Duodenal mucosa (tissue), 2 donors: ENCODE results near the gene DDX1.
A peak's percentile ranks its signal among the peaks of the same experiment; 100 is the strongest.

Experiments
- H3K27ac ChIP-seq: one replicate; pipeline ENCODE4 v1.7.0; 2013; ENCODE audit warnings: low read depth, low read length
- H3K27me3 ChIP-seq, 2 donors: one replicate each; pipeline ENCODE4 v1.7.0; 2013; ENCODE audit warnings: low read length in 2 of 2, control low read depth in 1 of 2; ENCODE audit not compliant: insufficient read depth in 2 of 2, control insufficient read depth in 1 of 2
- H3K36me3 ChIP-seq, 2 donors: one replicate each; pipeline ENCODE4 v1.7.0; 2013; ENCODE audit warnings: low read length in 2 of 2, control low read depth in 1 of 2; ENCODE audit not compliant: insufficient read depth in 2 of 2, control insufficient read depth in 1 of 2
- H3K4me1 ChIP-seq, 2 donors: one replicate each; pipeline ENCODE4 v1.7.0; 2013; ENCODE audit warnings: low read length in 2 of 2, control low read depth in 1 of 2; ENCODE audit not compliant: insufficient read depth in 2 of 2, control insufficient read depth in 1 of 2
- H3K4me3 ChIP-seq, 2 donors: one replicate each; pipeline ENCODE4 v1.7.0; 2013; ENCODE audit warnings: low read length in 2 of 2, low read depth in 1 of 2
- H3K9ac ChIP-seq, 2 donors: one replicate each; pipeline ENCODE4 v1.7.0; 2013; ENCODE audit warnings: low read length in 2 of 2, low read depth in 1 of 2
- H3K9me3 ChIP-seq, 2 donors: one replicate each; pipeline ENCODE4 v1.7.0; 2013; ENCODE audit warnings: low read length in 2 of 2, control low read depth in 1 of 2; ENCODE audit not compliant: control insufficient read depth in 1 of 2

The DDX1 gene

DNA sequence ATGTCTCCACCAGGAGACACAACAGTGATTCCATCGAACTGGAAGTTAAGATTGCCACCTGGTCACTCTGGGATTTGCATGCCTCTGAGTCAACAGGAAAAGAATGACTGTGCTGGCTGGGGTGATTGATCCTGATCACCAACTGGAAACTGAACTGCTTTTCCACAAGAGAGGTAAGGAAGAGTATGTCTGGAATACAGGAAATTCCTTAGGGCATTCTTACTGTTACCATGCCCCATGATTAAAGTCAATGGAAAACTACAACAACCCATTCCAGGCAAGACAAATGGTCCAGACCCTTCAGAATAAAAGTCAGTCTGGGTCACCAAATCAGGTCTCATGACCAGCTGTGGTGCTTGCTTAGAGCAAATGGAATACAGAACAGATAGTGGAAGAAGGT lies 12.0 kb upstream of the DDX1 start:
- no peaks in the 10 kb centered on the region for H3K9me3 ChIP-seq
- no peak overlapping the region for H3K27ac ChIP-seq
- no peak overlapping the region for H3K4me3 ChIP-seq
- no peak overlapping the region for H3K9ac ChIP-seq
- H3K4me1 ChIP-seq, result no peaks in the 10 kb centered on the region
- H3K27me3 ChIP-seq, result no peaks in the 10 kb centered on the region
- no peaks in the 10 kb centered on the region for H3K36me3 ChIP-seq

GRCh38 chr2:15580451-15580850 lies 11.2 kb upstream of the DDX1 start:
- no peaks in the 10 kb centered on the region for H3K36me3 ChIP-seq
- no peaks in the 10 kb centered on the region for H3K4me1 ChIP-seq
- no peaks in the 10 kb centered on the region for H3K27me3 ChIP-seq
- H3K9ac ChIP-seq, result no peak overlapping the region
- no peak overlapping the region for H3K4me3 ChIP-seq
- H3K27ac ChIP-seq, result no peak overlapping the region
- no peaks in the 10 kb centered on the region for H3K9me3 ChIP-seq

DNA sequence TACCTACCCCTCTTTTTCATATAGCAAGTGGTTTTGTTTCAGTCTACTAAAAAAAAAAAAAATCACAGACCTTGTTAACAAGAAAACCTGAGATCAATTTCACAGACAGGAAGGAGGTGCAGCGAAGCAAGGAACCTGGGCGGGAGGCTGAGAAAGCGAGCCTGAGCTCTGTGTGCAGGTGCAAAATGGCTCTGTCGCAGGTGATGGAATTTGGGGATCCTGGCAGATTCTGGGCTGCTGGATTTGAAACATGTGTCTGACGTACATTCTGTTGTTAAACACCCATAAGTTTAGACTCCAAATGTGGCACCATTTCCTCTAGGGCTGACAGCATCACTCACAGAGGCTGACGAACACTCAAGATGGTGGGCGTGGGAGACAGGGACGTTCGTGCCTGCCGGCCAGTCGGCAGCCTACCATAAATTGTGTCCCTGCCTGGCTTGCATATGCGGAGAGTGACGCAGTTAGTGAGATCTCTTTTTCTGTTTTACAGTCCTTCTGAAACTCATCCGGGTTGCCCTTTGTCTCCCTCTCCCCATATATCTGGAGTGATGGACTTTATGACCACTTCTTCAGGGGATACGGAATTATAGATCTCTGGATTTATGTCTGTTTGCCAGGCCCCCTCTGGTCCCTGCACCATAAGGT lies 8.8 kb upstream of the DDX1 start:
- Histone ChIP-seq H3K27ac (no peak overlapping the region), H3K36me3 (no peaks in the 10 kb centered on the region), H3K4me3 (no peak overlapping the region), H3K27me3 (no peaks in the 10 kb centered on the region), H3K9ac (no peak overlapping the region), H3K4me1 (no peaks in the 10 kb centered on the region), H3K9me3 (no peaks in the 10 kb centered on the region)

DNA sequence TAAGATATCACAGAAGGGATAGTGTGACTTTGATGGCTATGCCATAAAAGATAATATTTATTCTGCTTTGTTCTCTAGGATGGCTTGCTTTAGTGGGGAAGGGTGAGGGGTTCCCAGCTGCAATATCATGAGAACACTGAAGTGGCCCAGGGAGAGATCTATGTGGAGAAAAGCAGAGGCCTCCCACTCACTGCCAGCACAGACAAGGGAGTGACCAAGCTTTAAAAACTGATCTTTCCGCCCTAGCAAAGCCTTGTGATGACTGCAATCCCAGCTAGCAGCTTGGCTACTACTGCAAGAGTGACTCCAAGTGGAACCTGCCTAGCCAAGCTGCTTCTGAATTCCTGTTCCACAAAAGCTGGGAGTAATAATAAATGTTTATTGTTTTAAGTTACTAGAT lies 7.8 kb upstream of the DDX1 start:
- Histone ChIP-seq H3K36me3 (no peaks in the 10 kb centered on the region), H3K4me1 (no peaks in the 10 kb centered on the region), H3K27me3 (no peaks in the 10 kb centered on the region), H3K9ac (no peak overlapping the region), H3K27ac (no peak overlapping the region), H3K4me3 (no peak overlapping the region), H3K9me3 (no peaks in the 10 kb centered on the region)

- no peaks in the 10 kb centered on the region for H3K4me1 ChIP-seq
- H3K9ac ChIP-seq, result no peak overlapping the region
- no peaks in the 10 kb centered on the region for H3K36me3 ChIP-seq
- H3K27ac ChIP-seq, result no peak overlapping the region
- no peak overlapping the region for H3K4me3 ChIP-seq
- no peaks in the 10 kb centered on the region for H3K27me3 ChIP-seq
- H3K9me3 ChIP-seq, result no peaks in the 10 kb centered on the region
Measured at GRCh38 chr2:15584316-15584715, 7.4 kb upstream of the DDX1 start.

GRCh38 chr2:15584767-15585469 lies 6.8 kb upstream of the DDX1 start:
- Histone ChIP-seq H3K4me1 (no peaks in the 10 kb centered on the region), H3K27ac (no peak overlapping the region), H3K4me3 (no peak overlapping the region), H3K27me3 (no peaks in the 10 kb centered on the region), H3K9me3 (no peaks in the 10 kb centered on the region), H3K36me3 (no peaks in the 10 kb centered on the region), H3K9ac (no peak overlapping the region)

- Histone ChIP-seq H3K4me1 (peaks cover 0 to 16% of the 10 kb centered on the region in 2 donors), H3K36me3 (no peaks in the 10 kb centered on the region), H3K4me3 (no peak overlapping the region), H3K9ac (no peak overlapping the region), H3K27ac (no peak overlapping the region), H3K27me3 (no peaks in the 10 kb centered on the region), H3K9me3 (no peaks in the 10 kb centered on the region)
Measured at GRCh38 chr2:15588329-15588919, 3.2 kb upstream of the DDX1 start.

DNA sequence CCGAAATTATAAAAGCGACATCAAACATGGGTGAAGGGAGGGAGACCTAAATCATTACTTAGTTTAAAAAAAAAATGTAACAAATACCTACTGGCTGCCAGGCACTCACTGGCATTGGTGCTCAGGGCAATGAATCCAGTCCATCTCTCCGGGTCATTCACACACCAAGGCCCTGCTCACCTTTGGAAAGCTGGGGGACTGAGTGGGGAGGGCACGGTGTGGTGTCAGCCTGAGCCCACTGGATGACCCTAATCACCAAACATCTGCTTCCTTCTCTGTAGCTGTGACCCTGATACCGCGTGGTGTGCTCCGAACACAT lies 336 bp upstream of the DDX1 start:
- Histone ChIP-seq H3K27me3 (no peaks in the 10 kb centered on the region), H3K9me3 (no peaks in the 10 kb centered on the region), H3K4me3 (peak overlapping the region; percentile 89 to 96), H3K36me3 (peaks cover 9 to 15% of the 10 kb centered on the region in 2 donors), H3K27ac (no peak overlapping the region), H3K9ac (peak overlapping the region; percentile 38 to 86), H3K4me1 (peaks cover 0 to 20% of the 10 kb centered on the region in 2 donors)

GRCh38 chr2:15593327-15593705 lies 1.6 kb downstream of the DDX1 start:
- H3K4me1 ChIP-seq, result peaks cover 0 to 20% of the 10 kb centered on the region in 2 donors
- peaks cover 17 to 33% of the 10 kb centered on the region in 2 donors for H3K36me3 ChIP-seq
- peak overlapping the region in 1 of 2 donors; percentile 89 for H3K4me3 ChIP-seq
- H3K9me3 ChIP-seq, result no peaks in the 10 kb centered on the region
- H3K27ac ChIP-seq, result no peak overlapping the region
- H3K27me3 ChIP-seq, result no peaks in the 10 kb centered on the region
- H3K9ac ChIP-seq, result no peak overlapping the region

DNA sequence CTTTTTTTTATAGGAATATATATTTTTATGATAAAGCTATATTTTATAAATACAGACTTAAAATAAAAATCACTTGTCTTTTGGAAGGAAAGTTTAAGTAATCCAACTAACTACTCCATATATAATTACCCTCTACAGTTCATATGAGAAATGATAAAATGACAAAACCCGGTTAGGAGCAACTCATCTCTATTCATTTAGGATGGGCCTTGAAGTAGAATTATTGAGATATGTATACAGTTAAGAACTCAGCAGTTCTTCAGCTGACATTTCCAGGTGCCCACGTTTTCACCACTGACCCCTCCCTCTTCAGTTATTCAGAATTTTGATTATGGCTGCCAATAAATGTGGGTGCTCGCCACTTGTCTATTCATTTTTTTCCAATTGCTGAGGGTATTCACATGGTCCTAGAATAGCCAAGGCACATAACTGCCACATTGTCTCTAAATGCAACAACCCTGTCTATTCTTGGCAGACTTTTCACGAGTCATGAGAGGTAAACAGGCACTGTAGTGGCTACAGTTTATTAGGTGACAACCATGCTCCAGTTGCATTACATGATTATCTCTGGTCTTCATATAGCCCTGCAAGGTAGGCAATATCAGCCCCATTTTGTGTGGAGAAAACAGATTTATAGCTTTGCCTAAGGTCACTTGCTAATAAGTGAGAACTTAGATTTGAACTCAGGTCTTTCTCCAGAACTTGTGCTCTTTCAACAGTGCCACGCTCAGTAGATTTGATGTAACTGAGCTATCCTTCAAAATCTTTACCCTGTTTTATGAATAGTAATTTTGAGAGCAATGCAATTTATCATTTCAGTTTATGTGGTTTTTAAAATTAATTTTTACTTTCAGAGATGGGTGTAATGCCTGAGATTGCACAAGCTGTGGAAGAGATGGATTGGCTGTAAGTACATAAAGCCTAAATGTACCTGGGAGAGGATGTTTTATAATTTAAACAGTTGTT lies 2.9 kb downstream of the DDX1 start:
- H3K4me1 ChIP-seq, result peaks cover 0 to 20% of the 10 kb centered on the region in 2 donors
- no peak overlapping the region for H3K27ac ChIP-seq
- H3K4me3 ChIP-seq, result no peak overlapping the region
- H3K9ac ChIP-seq, result no peak overlapping the region
- no peaks in the 10 kb centered on the region for H3K9me3 ChIP-seq
- H3K27me3 ChIP-seq, result no peaks in the 10 kb centered on the region
- H3K36me3 ChIP-seq, result peaks cover 17 to 39% of the 10 kb centered on the region in 2 donors
